Heart right ventricle (tissue), 16 donors: ENCODE results near the gene NAGPA. TPM values are rescaled to one million over a fixed set of nuclear protein-coding genes. Genes with fewer than 3 reads are reported as not detected.

Experiments used
- ATAC-seq, 8 donors: fragments of 200-7000 bp; cut with Tn5 transposase; one replicate each; pipeline ENCODE4 v1.9.1; 2020; ENCODE audit warnings: mild to moderate bottlenecking in 8 of 8, moderate library complexity in 8 of 8, moderate number of reproducible peaks in 1 of 8
- DNase-seq, 2 donors: peaks; one replicate each; pipeline ENCODE4 v3.0.0-alpha.2; 2020
- H3K27ac ChIP-seq, 10 donors: fragments of 200-600 bp; sonication (generic) in 2 of 10; one replicate each; pipeline versions ENCODE4 v1.5.0 to v1.8.0; 2020 to 2022; ENCODE audit warnings: mild to moderate bottlenecking in 3 of 10
- H3K27me3 ChIP-seq, 7 donors: fragments of 200-600 bp; one replicate each; pipeline ENCODE4 v1.8.0; 2021 to 2022; ENCODE audit warnings: mild to moderate bottlenecking in 2 of 7
- H3K36me3 ChIP-seq, 9 donors: fragments of 200-600 bp; sonication (generic) in 1 of 9; one replicate each; pipeline versions ENCODE4 v1.5.0 to v1.8.0; 2020 to 2022; ENCODE audit warnings: mild to moderate bottlenecking in 2 of 9
- H3K4me1 ChIP-seq, 9 donors: fragments of 200-600 bp; sonication (generic) in 1 of 9; one replicate each; pipeline versions ENCODE4 v1.5.0 to v1.8.0; 2020 to 2022; ENCODE audit warnings: mild to moderate bottlenecking in 4 of 9
- H3K4me3 ChIP-seq, 10 donors: fragments of 200-600 bp; sonication (generic) in 2 of 10; one replicate each; pipeline versions ENCODE4 v1.5.0 to v1.8.0; 2020 to 2022; ENCODE audit warnings: mild to moderate bottlenecking in 7 of 10, moderate library complexity in 2 of 10
- H3K9me3 ChIP-seq, 11 donors: fragments of 200-600 bp in 10 of 11; sonication (generic) in 2 of 11; one replicate each; pipeline versions ENCODE4 v1.5.0 to v1.8.0; 2013 to 2022; ENCODE audit warnings: mild to moderate bottlenecking in 2 of 11, control low read depth in 1 of 11, moderate library complexity in 1 of 11
- CTCF ChIP-seq, 9 donors: fragments of 200-600 bp; sonication (generic) in 2 of 9; IDR thresholded peaks; one replicate each; pipeline versions ENCODE4 v1.5.0 to v1.8.0; 2021 to 2022; ENCODE audit warnings: antibody characterized with exemption in 9 of 9, mild to moderate bottlenecking in 5 of 9, moderate library complexity in 1 of 9
- WGBS, 2 donors: extraction: QIAGEN DNeasy Blood & Tissue Kit; methylation state at CpG; one replicate each; pipeline ENCODE4 v1.1.7; 2013; ENCODE audit warnings: inconsistent platforms in 1 of 2; 5-methylcytosine and 5-hydroxymethylcytosine counted together
- intact Hi-C, 10 donors: fragments of 100-400 bp; cut with DNase I; formaldehyde crosslinking; loops; one replicate each; pipeline versions ENCODE4 v1.11.1 to v1.14.2; 2022
- polyA plus RNA-seq, 2 donors: library from polyadenylated mRNA; stranded (reverse); fragments of 200-250 nt; gene quantifications; one replicate each; pipeline ENCODE4 v1.2.3, GENCODE V29; 2013
- total RNA-seq, 10 donors: library from RNA; stranded (reverse); fragmentation: NEBNext Ultra II Directional in 3 of 10; extraction: Animal tissue kit (Norgen Biotek cat#: 25700) in 3 of 10; gene quantifications; one replicate each; pipeline versions ENCODE4 v1.2.1 to v1.2.4, GENCODE V29; 2021 to 2023
- donor health status: Arrhythmogenic right ventricular cardiomyopathy.
- donor health status: ischemic (EF 13 %, LVEDD 7.1; RV severe dilation, severe dysfunction).
- donor health status: healthy with polysubstance abuse.
- donor health status: DM: no; HTN: yes; CAD: no.
- donor health status: DM: no; HTN: no; CAD: no.
- donor health status: ischemic (EF 25% LVEDD 6.9; RV normal size, moderate dysfunction).
- donor health status: ischemic (EF 25% LVEDD 5.7; RV mildly dilated, moderate dysfunction).
- donor health status: healthy.
- donor health status: DM: yes; HTN: yes; CAD: no.
- donor health status: Ischemic cardiomyopathy.
- donor health status: ischemic (EF 35%, LVEDD 5.7; RV mildly dilated, moderate dysfunction).
- donor health status: nonischemic (EF 11% LVEDD 7.7; RV severe dilation, severe dysfunction).
- donor health status: DM: yes; HTN: yes; CAD: no.
- donor health status: PGD.
- donor health status: ischemic (EF 29% LVEDD 5.4; RV normal size, mild dysfunction).
- donor health status: nonischemic (EF 23%, LVEDD 6.1; RV moderate dilation, normal function).

Gene NAGPA
- total and polyA plus RNA-seq, 12 donors = 4.7 to 11.0 (median 6.7) TPM

- Histone ChIP-seq H3K4me1 (peaks cover 0 to 20% (median 12%) of the 10 kb centered on the region in 9 donors), H3K36me3 (peaks cover 0 to 37% (median 13%) of the 10 kb centered on the region in 9 donors), H3K27ac (peak within 1 kb of the TSS; percentile 6 to 93 (median 78)), H3K9me3 (no peaks in the 10 kb centered on the region), H3K4me3 (peak within 1 kb of the TSS; percentile 57 to 86 (median 76)), H3K27me3 (no peaks in the 10 kb centered on the region)
- intact Hi-C loops = loop anchor here in 1 of 10 donors (5.0 kb wide), 1 partner anchor 40 kb away; the partner anchor contains the start of gene NAGPA
- no peak for TF ChIP-seq CTCF (IDR thresholded peaks at IDR 0.05)
- DNase-seq = peak; percentile 90 to 92
- ATAC-seq = peak; percentile 94 to 97 (median 96)
- WGBS, 2 donors = 1% methylated on average over 53 of the region's 53 CpGs
Measured at GRCh38 chr16:5071681-5072333, 38.1 kb upstream of the NAGPA start, which contains the start of gene ALG1. TSS of gene ALG1 (plus strand) at chr16:5071843. CDS start at chr16:5071850, 7 bp downstream.

- H3K27ac ChIP-seq = peak overlapping the region; percentile 6 to 93 (median 78)
- TF ChIP-seq CTCF (IDR thresholded peaks at IDR 0.05) = no peak
- ATAC-seq (no peak), DNase-seq (no peak)
- intact Hi-C loops = loop anchor here in 1 of 10 donors (5.0 kb wide), 1 partner anchor 39 kb away; the partner anchor contains the start of gene NAGPA
- H3K27me3 ChIP-seq = no peaks in the 10 kb centered on the region
- H3K4me1 ChIP-seq = peaks cover 0 to 20% (median 12%) of the 10 kb centered on the region in 9 donors
- H3K9me3 ChIP-seq = no peaks in the 10 kb centered on the region
- peaks cover 0 to 32% (median 12%) of the 10 kb centered on the region in 9 donors for H3K36me3 ChIP-seq
- WGBS, 2 donors = 57 to 65% methylated on average over 7 of the region's 7 CpGs
- peak overlapping the region; percentile 57 to 86 (median 76) for H3K4me3 ChIP-seq
Measured at GRCh38 chr16:5071341-5071680, 37.6 kb upstream of the NAGPA start.

- no peak for DNase-seq
- intact Hi-C loops = loop anchor here in 1 of 10 donors (5.0 kb wide), 1 partner anchor 38 kb away; the partner anchor contains the start of gene NAGPA
Measured at GRCh38 chr16:5070431-5071186, 36.9 kb upstream of the NAGPA start.

More at GRCh38 chr16:5070431-5071186, 36.9 kb upstream of the NAGPA start:
- WGBS, 2 donors = 87 to 95% methylated on average over 15 of the region's 15 CpGs
- Histone ChIP-seq H3K27ac (peak overlapping the region in 7 of 10 donors; percentile 61 to 93 (median 82)), H3K4me3 (peak overlapping the region in 1 of 10 donors; percentile 86), H3K27me3 (no peaks in the 10 kb centered on the region), H3K36me3 (peaks cover 0 to 25% (median 5%) of the 10 kb centered on the region in 9 donors), H3K4me1 (peaks cover 0 to 20% (median 17%) of the 10 kb centered on the region in 9 donors), H3K9me3 (no peaks in the 10 kb centered on the region)
- TF ChIP-seq CTCF (IDR thresholded peaks at IDR 0.05) = no peak
- ATAC-seq = no peak
